Prostate gland (tissue), 2 donors: Measurements from ENCODE around the gene GPR42.

Source experiments
- CTCF ChIP-seq, 4 experiments: fragments of 200-600 bp in 2 of 4; fragments of 450-650 bp in 2 of 4; sonication (generic) in 2 of 4; IDR thresholded peaks; 1 replicate in 3 of 4; 2 replicates in 1 of 4; pipeline ENCODE4 v1.5.1; 2016 to 2019; ENCODE audit warnings: antibody characterized with exemption in 4 of 4, mild to moderate bottlenecking in 2 of 4, moderate library complexity in 2 of 4
- POLR2AphosphoS5 ChIP-seq: sonication (generic); formaldehyde crosslinking; IDR thresholded peaks from one replicate; pipeline ENCODE4 v1.6.1; 2017; ENCODE audit warnings: antibody characterized with exemption

DNA sequence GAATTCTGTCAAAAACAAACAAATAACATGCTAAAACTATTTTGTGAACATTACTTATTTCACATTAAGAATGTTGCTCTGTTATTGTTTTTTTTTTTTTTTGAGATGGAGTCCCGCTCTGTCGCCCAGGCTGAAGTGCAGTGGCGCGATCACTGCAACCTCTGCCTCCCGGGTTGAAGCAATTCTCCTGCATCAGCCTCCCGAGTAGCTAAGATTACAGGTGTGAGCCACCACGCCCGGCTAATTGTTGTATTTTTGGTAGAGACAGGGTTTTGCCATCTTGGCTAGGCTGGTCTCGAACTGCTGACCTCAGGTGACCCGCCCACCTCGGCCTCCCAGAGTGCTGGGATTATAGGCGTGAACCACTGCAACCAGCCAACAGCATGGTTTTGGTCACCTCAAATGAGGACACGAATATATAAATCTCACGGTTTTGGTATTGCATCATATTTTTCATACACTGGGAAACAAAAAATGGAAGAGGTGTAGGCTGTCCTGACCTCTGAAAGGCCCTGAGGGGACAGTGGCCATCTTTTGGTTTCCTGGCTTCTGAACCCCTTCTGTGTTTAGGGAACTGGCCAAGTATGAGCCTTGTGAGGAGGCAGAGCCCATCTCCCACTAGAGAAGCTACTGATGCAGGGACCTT lies 25.5 kb downstream of the GPR42 start:
- TF ChIP-seq CTCF (IDR thresholded peaks at IDR 0.05) (no peak), POLR2AphosphoS5 (no peak)
